HEK293T (cell line): ENCODE results near the gene SLC25A26.

Experiments used
- ARNT ChIP-seq: fragments of 450-650 bp; IDR thresholded peaks from 2 replicates; pipeline ENCODE4 v1.6.1; 2017; ENCODE audit warnings: mild to moderate bottlenecking
- BHLHE40 ChIP-seq: fragments of 450-650 bp; IDR thresholded peaks from 2 replicates; pipeline ENCODE4 v1.6.1; 2016; ENCODE audit warnings: mild to moderate bottlenecking, moderate library complexity, borderline replicate concordance
- CTBP1 ChIP-seq: fragments of 450-650 bp; IDR thresholded peaks from 2 replicates; pipeline ENCODE4 v1.6.1; 2016; ENCODE audit warnings: borderline replicate concordance
- FOXA1 ChIP-seq: fragments of 450-650 bp; IDR thresholded peaks from 2 replicates; pipeline ENCODE4 v1.6.1; 2016; ENCODE audit warnings: mild to moderate bottlenecking
- FOXK2 ChIP-seq: fragments of 450-650 bp; IDR thresholded peaks from 2 replicates; pipeline ENCODE4 v1.6.1; 2016; ENCODE audit warnings: mild to moderate bottlenecking
- HDGF ChIP-seq: fragments of 450-650 bp; IDR thresholded peaks from 2 replicates; pipeline ENCODE4 v1.6.1; 2017; ENCODE audit warnings: antibody characterized with exemption, borderline replicate concordance
- L3MBTL2 ChIP-seq: fragments of 450-650 bp; conservative IDR thresholded peaks from 2 replicates; pipeline ENCODE4 v1.6.1; 2016; ENCODE audit warnings: mild to moderate bottlenecking
- PKNOX1 ChIP-seq: fragments of 450-650 bp; IDR thresholded peaks from 2 replicates; pipeline ENCODE4 v1.6.1; 2016

GRCh38 chr3:66394019-66394752 is 173.4 kb downstream of the SLC25A26 start:
- TF ChIP-seq FOXK2 (no peak), HDGF (no peak), CTBP1 (no peak), PKNOX1 (no peak), FOXA1 (no peak), L3MBTL2 (no peak), ARNT (no peak), BHLHE40 (no peak)
